H1 (cell line): ENCODE measurements around the gene ANKRD29. TPM values are rescaled to one million over a fixed set of nuclear protein-coding genes. Genes with fewer than 3 reads are reported as not detected.
"Not testable (repeated sequence)": the region's sequence is repeated elsewhere in the genome, so short reads cannot be mapped to it uniquely, and the experiment has no call there.

ENCODE experiments used
- CTCF ChIA-PET: fragments of 300-600 bp; sonication (Branson Sonifier 250); formaldehyde crosslinking; loops from one replicate; lab custom pipeline; 2021; ENCODE audit not compliant: partially characterized antibody; lab: Charles Lee
- POLR2A ChIA-PET: fragments of 300-600 bp; sonication (Branson Sonifier 250); formaldehyde crosslinking; loops from one replicate; lab custom pipeline; 2021; ENCODE audit warnings: inconsistent platforms; ENCODE audit not compliant: partially characterized antibody; lab: Charles Lee
- DNase-seq, 2 experiments: peaks; one replicate each; pipeline versions ENCODE4 v3.0.0 to v3.0.0-alpha.2; 2010 to 2022; ENCODE audit warnings: low spot score in 2 of 2, low read depth in 1 of 2, mixed read lengths in 1 of 2
- FAIRE-seq: peaks from 2 replicates; lab custom pipeline; 2011; peaks lifted over from hg19 to GRCh38; lab: Jason Lieb, UNC
- H2AFZ ChIP-seq: 2 replicates; pipeline ENCODE4 v1.8.1; 2012; ENCODE audit warnings: low read length, inconsistent platforms
- H2AK5ac ChIP-seq: 2 replicates; pipeline ENCODE4 v1.6.1; 2013; ENCODE audit warnings: low read depth, low read length
- H2BK120ac ChIP-seq: replicated peaks from 2 replicates; pipeline ENCODE3; 2013; ENCODE audit warnings: low read depth, low read length, inconsistent platforms
- H2BK12ac ChIP-seq: 2 replicates; pipeline ENCODE4 v1.6.1; 2013; ENCODE audit warnings: low read depth, low read length
- H2BK15ac ChIP-seq: 2 replicates; pipeline ENCODE4 v1.6.1; 2013; ENCODE audit warnings: low read length
- H2BK20ac ChIP-seq: 2 replicates; pipeline ENCODE4 v1.6.1; 2013; ENCODE audit warnings: low read length
- H2BK5ac ChIP-seq: 2 replicates; pipeline ENCODE4 v1.6.1; 2013; ENCODE audit warnings: low read depth, low read length
- H3K14ac ChIP-seq: 2 replicates; pipeline ENCODE4 v1.6.1; 2013; ENCODE audit warnings: inconsistent platforms; ENCODE audit not compliant: insufficient read length
- H3K18ac ChIP-seq: 2 replicates; pipeline ENCODE4 v1.6.1; 2013; ENCODE audit warnings: low read length; ENCODE audit errors: extremely low read depth
- H3K23ac ChIP-seq: 2 replicates; pipeline ENCODE4 v1.6.1; 2013; ENCODE audit warnings: inconsistent platforms; ENCODE audit not compliant: insufficient read length
- H3K23me2 ChIP-seq: 2 replicates; pipeline ENCODE4 v1.6.1; 2013; ENCODE audit warnings: low read depth, low read length
- H3K27ac ChIP-seq: 2 replicates; pipeline ENCODE4 v1.6.1; 2011; ENCODE audit warnings: low read depth, low read length, inconsistent platforms
- H3K27me3 ChIP-seq, 4 experiments: replicated peaks in 1 of 4; 1 replicate in 1 of 4; 2 replicates in 3 of 4; pipeline versions ENCODE4 v1.6.1 to v1.8.1; 2011 to 2013; ENCODE audit warnings: low read length in 3 of 4, mild to moderate bottlenecking in 3 of 4, inconsistent platforms in 2 of 4, mixed read lengths in 2 of 4, moderate library complexity in 1 of 4; ENCODE audit not compliant: control insufficient read depth in 3 of 4, insufficient read depth in 3 of 4; ENCODE audit errors: extremely low read depth in 1 of 4
- H3K36me3 ChIP-seq, 4 experiments: 2 replicates each; pipeline versions ENCODE4 v1.6.1 to v1.8.1; 2011 to 2013; ENCODE audit warnings: mild to moderate bottlenecking in 4 of 4, low read length in 3 of 4, moderate library complexity in 2 of 4, control low read depth in 1 of 4, inconsistent platforms in 1 of 4; ENCODE audit not compliant: insufficient read depth in 4 of 4, control insufficient read depth in 2 of 4
- H3K4ac ChIP-seq: replicated peaks from 2 replicates; pipeline ENCODE3; 2013; ENCODE audit warnings: low read length, low read depth, mixed read lengths, inconsistent platforms; ENCODE audit not compliant: insufficient read length
- H3K4me1 ChIP-seq, 4 experiments: replicated peaks in 1 of 4; 1 replicate in 1 of 4; 2 replicates in 3 of 4; pipeline versions ENCODE4 v1.6.1 to v1.8.1; 2011 to 2013; ENCODE audit warnings: low read length in 3 of 4, inconsistent platforms in 2 of 4, mixed read lengths in 1 of 4; ENCODE audit not compliant: insufficient read depth in 4 of 4, control insufficient read depth in 3 of 4
- H3K4me2 ChIP-seq, 2 experiments: 2 replicates each; pipeline versions ENCODE4 v1.6.1 to v1.8.1; 2011 to 2013; ENCODE audit warnings: low read depth in 2 of 2, low read length in 2 of 2, control low read depth in 1 of 2, inconsistent platforms in 1 of 2, mild to moderate bottlenecking in 1 of 2; ENCODE audit not compliant: insufficient read depth in 1 of 2
- H3K4me3 ChIP-seq, 4 experiments: fragments of 200-600, 300-600 bp in 1 of 4; sonication (generic), shearing (Covaris generic), sonication (Bioruptor Twin) in 1 of 4; 2 replicates each; pipeline versions ENCODE4 v1.5.1 to v1.8.1; 2011 to 2016; ENCODE audit warnings: low read length in 4 of 4, low read depth in 3 of 4, control low read depth in 2 of 4, inconsistent platforms in 2 of 4, mild to moderate bottlenecking in 2 of 4, mixed read lengths in 1 of 4, moderate library complexity in 1 of 4; ENCODE audit not compliant: insufficient read depth in 2 of 4; ENCODE audit errors: extremely low read depth in 1 of 4
- H3K56ac ChIP-seq: replicated peaks from 2 replicates; pipeline ENCODE3; 2013; ENCODE audit warnings: low read depth, mild to moderate bottlenecking, mixed read lengths, low read length, inconsistent platforms; ENCODE audit not compliant: insufficient read length
- H3K79me1 ChIP-seq: 2 replicates; pipeline ENCODE4 v1.6.1; 2013; ENCODE audit warnings: low read depth, low read length, control low read depth
- H3K79me2 ChIP-seq, 2 experiments: 2 replicates each; pipeline versions ENCODE4 v1.6.1 to v1.8.1; 2012 to 2013; ENCODE audit warnings: low read length in 2 of 2, mild to moderate bottlenecking in 2 of 2, inconsistent platforms in 1 of 2; ENCODE audit not compliant: insufficient read depth in 2 of 2, control insufficient read depth in 1 of 2
- H3K9ac ChIP-seq, 4 experiments: replicated peaks in 1 of 4; 1 replicate in 1 of 4; 2 replicates in 3 of 4; pipeline versions ENCODE4 v1.6.1 to v1.8.1; 2011 to 2013; ENCODE audit warnings: low read depth in 3 of 4, low read length in 3 of 4, control low read depth in 2 of 4, mild to moderate bottlenecking in 2 of 4, moderate library complexity in 2 of 4, inconsistent platforms in 1 of 4; ENCODE audit errors: extremely low read depth in 1 of 4
- H3K9me3 ChIP-seq, 2 experiments: 2 replicates each; pipeline versions ENCODE4 v1.6.1 to v1.8.1; 2012 to 2013; ENCODE audit warnings: mild to moderate bottlenecking in 2 of 2, moderate library complexity in 2 of 2, control low read depth in 1 of 2, inconsistent platforms in 1 of 2, low read depth in 1 of 2, low read length in 1 of 2, mixed read lengths in 1 of 2; ENCODE audit not compliant: insufficient read depth in 2 of 2
- H4K20me1 ChIP-seq, 2 experiments: replicated peaks in 1 of 2; 2 replicates each; pipeline versions ENCODE3 to v1.8.1; 2011 to 2013; ENCODE audit warnings: inconsistent platforms in 2 of 2, low read length in 2 of 2, mild to moderate bottlenecking in 1 of 2; ENCODE audit not compliant: insufficient read depth in 2 of 2, control insufficient read depth in 1 of 2
- H4K5ac ChIP-seq: 2 replicates; pipeline ENCODE4 v1.6.1; 2013; ENCODE audit warnings: low read length, low read depth, mixed read lengths, inconsistent platforms; ENCODE audit not compliant: insufficient read length
- H4K8ac ChIP-seq: 2 replicates; pipeline ENCODE4 v1.8.0; 2013; ENCODE audit warnings: mild to moderate bottlenecking, moderate library complexity, low read length, inconsistent platforms; ENCODE audit not compliant: insufficient read depth; ENCODE audit errors: extremely low read depth
- H4K91ac ChIP-seq: replicated peaks from 2 replicates; pipeline ENCODE3; 2013; ENCODE audit warnings: low read length, mixed read lengths, inconsistent platforms; ENCODE audit not compliant: insufficient read length
- WGBS, 2 experiments: shearing (Covaris generic) in 1 of 2; methylation state at CpG; one replicate each; pipeline versions ENCODE4 v1.1.6 to v1.1.7; 2013 to 2015; ENCODE audit warnings: low lambda C conversion rate in 2 of 2, mixed read lengths in 2 of 2, inconsistent platforms in 1 of 2, low coverage in 1 of 2, missing lambda C conversion rate in 1 of 2; ENCODE audit not compliant: insufficient replicate concordance in 2 of 2, insufficient coverage in 1 of 2, insufficient read length in 1 of 2; ENCODE audit errors: extremely low coverage in 1 of 2, missing lambda C conversion rate in 1 of 2; 5-methylcytosine and 5-hydroxymethylcytosine counted together
- polyA plus RNA-seq, 7 experiments: library from polyadenylated mRNA; depleted of rRNA in 3 of 7; stranded (reverse) in 5 of 7; unstranded in 2 of 7; fragments of >200 nt in 5 of 7; fragments of 200-250 nt in 2 of 7; gene quantifications; 1 replicate in 5 of 7; 2 replicates in 1 of 7; 4 replicates in 1 of 7; pipeline versions ENCODE4 v1.2.1 to v1.2.3, GENCODE V29; 2011 to 2013; ENCODE audit warnings: missing spikeins in 2 of 7, mixed read lengths in 2 of 7
- total RNA-seq: library from RNA; stranded (reverse); fragmentation: NEBNext Ultra II Directional; extraction: Animal tissue kit (Norgen Biotek cat#: 25700); gene quantifications from 2 replicates; pipeline ENCODE4 v1.2.1, GENCODE V29; 2021

The ANKRD29 gene
- total and polyA plus RNA-seq, 2 of the 8 experiments (the other 6 are each of a cell fraction or from before 2014, with no cell fraction given), result 3.0 to 7.3 TPM

- H3K79me2 ChIP-seq, H3K4me2 ChIP-seq, H3K56ac ChIP-seq, H3K4me3 ChIP-seq, POLR2A ChIA-PET, H3K4ac ChIP-seq, H4K20me1 ChIP-seq, H2BK5ac ChIP-seq, H3K18ac ChIP-seq, H3K9ac ChIP-seq, H3K79me1 ChIP-seq, H2BK12ac ChIP-seq, H2BK120ac ChIP-seq, H2AK5ac ChIP-seq, H4K8ac ChIP-seq, H4K5ac ChIP-seq, H2BK20ac ChIP-seq, H3K9me3 ChIP-seq, FAIRE-seq, DNase-seq, H3K23ac ChIP-seq, H3K14ac ChIP-seq, H3K36me3 ChIP-seq, H3K27me3 ChIP-seq, H2AFZ ChIP-seq, H3K4me1 ChIP-seq, H4K91ac ChIP-seq, H3K27ac ChIP-seq, H2BK15ac ChIP-seq, H3K23me2 ChIP-seq: not testable (repeated sequence)
- CTCF ChIA-PET, result interaction anchor here (1.1 to 3.7 kb wide), 5 partner anchors 9 to 288 kb away, joined by 3 to 17 read pairs (median 3); no protein-coding TSS in a partner anchor
- WGBS, 2 experiments, result 86% methylated on average over 7 of the region's 7 CpGs; no CpG with 5 or more reads in 1 of the 2 experiments
These were observed 49.6 kb downstream of the ANKRD29 start for GRCh38 chr18:23613091-23613475.
